Right lobe of liver (tissue), 4 donors: Measurements from ENCODE around the gene GNAL.

Experiments used
- POLR2A ChIP-seq: fragments of 450-650 bp; IDR thresholded peaks from one replicate; pipeline ENCODE4 v1.6.1; 2017; ENCODE audit warnings: antibody characterized with exemption, mild to moderate bottlenecking
- TF ChIP-seq, protein P1 (sequence below), 4 donors: fragments of 200-600 bp in 3 of 4; fragments of 450-650 bp in 1 of 4; IDR thresholded peaks; one replicate each; pipeline versions ENCODE4 v1.5.1 to v1.8.0; 2016 to 2022; ENCODE audit warnings: antibody characterized with exemption in 4 of 4, mild to moderate bottlenecking in 2 of 4
- donor health status: DM: no; HTN: no; CAD: no.
- donor health status: DM: no; HTN: no; CAD: no.
- donor health status: DM: no; HTN: yes; CAD: no.

- TF ChIP-seq, protein P1, sequence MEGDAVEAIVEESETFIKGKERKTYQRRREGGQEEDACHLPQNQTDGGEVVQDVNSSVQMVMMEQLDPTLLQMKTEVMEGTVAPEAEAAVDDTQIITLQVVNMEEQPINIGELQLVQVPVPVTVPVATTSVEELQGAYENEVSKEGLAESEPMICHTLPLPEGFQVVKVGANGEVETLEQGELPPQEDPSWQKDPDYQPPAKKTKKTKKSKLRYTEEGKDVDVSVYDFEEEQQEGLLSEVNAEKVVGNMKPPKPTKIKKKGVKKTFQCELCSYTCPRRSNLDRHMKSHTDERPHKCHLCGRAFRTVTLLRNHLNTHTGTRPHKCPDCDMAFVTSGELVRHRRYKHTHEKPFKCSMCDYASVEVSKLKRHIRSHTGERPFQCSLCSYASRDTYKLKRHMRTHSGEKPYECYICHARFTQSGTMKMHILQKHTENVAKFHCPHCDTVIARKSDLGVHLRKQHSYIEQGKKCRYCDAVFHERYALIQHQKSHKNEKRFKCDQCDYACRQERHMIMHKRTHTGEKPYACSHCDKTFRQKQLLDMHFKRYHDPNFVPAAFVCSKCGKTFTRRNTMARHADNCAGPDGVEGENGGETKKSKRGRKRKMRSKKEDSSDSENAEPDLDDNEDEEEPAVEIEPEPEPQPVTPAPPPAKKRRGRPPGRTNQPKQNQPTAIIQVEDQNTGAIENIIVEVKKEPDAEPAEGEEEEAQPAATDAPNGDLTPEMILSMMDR (IDR thresholded peaks at IDR 0.05) = no peak
- no peak for TF ChIP-seq POLR2A
Measured at GRCh38 chr18:11761553-11761952, 72.5 kb downstream of the GNAL start.
